Measurements from ENCODE around the gene EP400. TPM values are rescaled to one million over a fixed set of nuclear protein-coding genes. Genes with fewer than 3 reads are reported as not detected.

EP400 gene
- total RNA-seq, 1 experiment from 2014 or later = 61.7 TPM

DNA sequence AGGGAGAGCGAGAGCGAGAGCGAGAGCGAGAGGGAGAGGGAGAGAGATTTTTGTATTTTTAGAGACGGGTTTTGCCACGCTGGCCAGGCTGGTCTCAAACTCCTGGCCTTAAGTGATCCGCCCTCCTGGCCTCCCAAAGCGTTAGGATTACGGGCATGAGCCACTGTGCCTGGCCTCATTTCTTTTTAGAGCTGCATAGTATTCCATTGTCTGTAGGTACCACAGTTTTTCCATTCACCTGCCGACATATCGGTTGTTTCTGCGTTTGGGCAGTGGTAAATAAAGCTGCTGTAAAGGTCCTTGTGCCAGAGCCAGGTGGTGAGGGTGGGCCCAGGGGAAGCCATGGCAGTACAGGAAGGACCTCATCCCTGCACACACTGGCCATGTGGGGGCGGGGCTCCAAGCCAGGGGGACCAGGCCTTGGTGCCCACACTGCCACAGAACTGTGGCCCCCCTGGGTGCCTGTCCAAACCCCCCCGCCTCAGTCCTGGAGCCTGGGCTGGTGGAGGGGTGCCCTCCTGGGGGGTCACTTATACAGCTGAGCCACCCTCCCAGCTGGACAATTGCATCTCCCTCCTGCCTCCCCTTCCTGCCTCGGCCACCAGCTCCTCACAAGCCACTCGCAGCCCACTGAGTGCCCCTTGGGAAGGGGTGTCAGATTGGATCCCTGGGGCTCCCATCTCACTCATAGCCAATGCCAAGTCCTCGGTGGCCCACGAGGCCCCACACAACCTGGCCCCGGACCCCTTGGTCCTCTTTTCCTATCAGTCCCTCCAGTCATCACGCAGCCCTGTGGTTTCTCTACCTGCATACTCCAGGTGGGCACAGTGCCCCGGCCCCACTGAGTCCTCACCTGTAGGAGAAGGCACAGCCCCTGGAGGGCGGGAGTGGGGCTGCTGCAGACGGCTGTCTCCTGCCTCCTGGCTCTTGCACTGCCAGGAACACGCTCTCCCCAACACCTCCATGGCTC is 22.3 kb upstream of the EP400 start:
- Histone ChIP-seq H2BK15ac (ENCODE audit: low read depth, low read length) (no peak overlapping the region), H2AFZ (ENCODE audit: low read length) (no peak overlapping the region)
- whole genome bisulfite sequencing (ENCODE audit: extremely low coverage, insufficient read length, low lambda C conversion rate) = no CpG with 5 or more reads among the region's 24 CpGs

More for the DNA sequence above, 22.3 kb upstream of the EP400 start:
- Histone ChIP-seq H4K8ac (replicated peaks; ENCODE audit: insufficient read length, low read depth, low read length) (no peak overlapping the region), H3K56ac (ENCODE audit: insufficient read length, low read depth, low read length) (no peak overlapping the region), H3K79me2 (ENCODE audit: insufficient read depth, low read length) (peaks cover 7% of the 10 kb centered on the region; the same call in 1 of the 2 replicates), H3K79me1 (ENCODE audit: insufficient read depth, low read depth, low read length, poor library complexity, severe bottlenecking) (peaks cover 4% of the 10 kb centered on the region), H3K14ac (ENCODE audit: insufficient read depth, low read length) (no peak overlapping the region), H3K27me3 (ENCODE audit: insufficient read depth, low read length) (no peaks in the 10 kb centered on the region), H3K23ac (ENCODE audit: insufficient read length, low read depth, low read length) (no peak overlapping the region), H4K91ac (ENCODE audit: insufficient read length, low read depth, low read length) (no peak overlapping the region), H3K4me2 (ENCODE audit: insufficient read depth, insufficient read length, low read length) (peak overlapping the region; percentile 59), H2BK5ac (ENCODE audit: insufficient read length, low read length) (no peak overlapping the region), H3K9ac (ENCODE audit: extremely low read depth, insufficient read length, low read length) (no peak overlapping the region), H4K5ac (ENCODE audit: insufficient read length, low read depth, low read length) (no peak overlapping the region), H3K4ac (ENCODE audit: low read depth, low read length) (no peak overlapping the region), H3K4me1 (ENCODE audit: insufficient read depth, low read length) (no peaks in the 10 kb centered on the region), H2AK5ac (ENCODE audit: insufficient read length, low read length) (no peak overlapping the region), H3K9me3 (ENCODE audit: control insufficient read depth, low read depth, low read length) (no peaks in the 10 kb centered on the region), H3T11ph (ENCODE audit: low read length) (no peak overlapping the region), H3K23me2 (ENCODE audit: insufficient read length, low read depth, low read length, poor library complexity, severe bottlenecking) (peaks cover 13% of the 10 kb centered on the region), H2BK120ac (ENCODE audit: low read depth, low read length, poor library complexity, severe bottlenecking) (no peak overlapping the region), H3K18ac (ENCODE audit: insufficient read length, low read depth, low read length) (no peak overlapping the region), H4K20me1 (ENCODE audit: control insufficient read depth, insufficient read depth, insufficient read length) (no peaks in the 10 kb centered on the region), H2BK20ac (ENCODE audit: low read depth, low read length, poor library complexity, severe bottlenecking) (no peak overlapping the region), H2BK12ac (ENCODE audit: insufficient read length, low read depth, low read length) (no peak overlapping the region), H3K27ac (ENCODE audit: insufficient read length, low read depth, low read length) (no peak overlapping the region)
- peak overlapping the region; percentile 74 to 87 for H3K4me3 Mint-ChIP-seq
- H3K27ac Mint-ChIP-seq = no peak overlapping the region
- H3K36me3 Mint-ChIP-seq (ENCODE audit: insufficient read depth in 1 of 3, low read depth in 3 of 3) = peaks cover 15 to 33% (median 24%) of the 10 kb centered on the region in 3 experiments
- DNase-seq = peak; percentile 70
- H3K9me3 Mint-ChIP-seq = peaks cover 4 to 11% of the 10 kb centered on the region in 2 experiments; a peak in 3 of 5 replicates
- H3K4me1 Mint-ChIP-seq = peaks cover 3 to 9% of the 10 kb centered on the region in 2 experiments
- peaks cover 3% of the 10 kb centered on the region for H3K27me3 Mint-ChIP-seq (ENCODE audit: low read depth)
- TF ChIP-seq, protein P1, sequence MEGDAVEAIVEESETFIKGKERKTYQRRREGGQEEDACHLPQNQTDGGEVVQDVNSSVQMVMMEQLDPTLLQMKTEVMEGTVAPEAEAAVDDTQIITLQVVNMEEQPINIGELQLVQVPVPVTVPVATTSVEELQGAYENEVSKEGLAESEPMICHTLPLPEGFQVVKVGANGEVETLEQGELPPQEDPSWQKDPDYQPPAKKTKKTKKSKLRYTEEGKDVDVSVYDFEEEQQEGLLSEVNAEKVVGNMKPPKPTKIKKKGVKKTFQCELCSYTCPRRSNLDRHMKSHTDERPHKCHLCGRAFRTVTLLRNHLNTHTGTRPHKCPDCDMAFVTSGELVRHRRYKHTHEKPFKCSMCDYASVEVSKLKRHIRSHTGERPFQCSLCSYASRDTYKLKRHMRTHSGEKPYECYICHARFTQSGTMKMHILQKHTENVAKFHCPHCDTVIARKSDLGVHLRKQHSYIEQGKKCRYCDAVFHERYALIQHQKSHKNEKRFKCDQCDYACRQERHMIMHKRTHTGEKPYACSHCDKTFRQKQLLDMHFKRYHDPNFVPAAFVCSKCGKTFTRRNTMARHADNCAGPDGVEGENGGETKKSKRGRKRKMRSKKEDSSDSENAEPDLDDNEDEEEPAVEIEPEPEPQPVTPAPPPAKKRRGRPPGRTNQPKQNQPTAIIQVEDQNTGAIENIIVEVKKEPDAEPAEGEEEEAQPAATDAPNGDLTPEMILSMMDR (conservative IDR thresholded peaks at IDR 0.05) = peak; percentile 19; the same call in 2 of the 3 replicates
